Thyroid gland (tissue), 4 donors: Measurements from ENCODE around the gene ATP6V1G2.

ENCODE experiments used
- CTCF ChIP-seq, 6 experiments: fragments of 200-600 bp in 3 of 6; fragments of 450-650 bp in 3 of 6; sonication (generic) in 3 of 6; IDR thresholded peaks; one replicate each; pipeline ENCODE4 v1.5.1; 2016 to 2019; ENCODE audit warnings: antibody characterized with exemption in 6 of 6, mild to moderate bottlenecking in 2 of 6, inconsistent platforms in 1 of 6, moderate library complexity in 1 of 6
- POLR2A ChIP-seq, 2 donors: fragments of 450-650 bp; IDR thresholded peaks; one replicate each; pipeline ENCODE4 v1.6.1; 2017; ENCODE audit warnings: antibody characterized with exemption in 2 of 2, mild to moderate bottlenecking in 2 of 2, moderate library complexity in 1 of 2

- TF ChIP-seq POLR2A (IDR thresholded peaks at IDR 0.05) (no peak), CTCF (IDR thresholded peaks at IDR 0.05) (no peak)
Observed at GRCh38 chr6:31540640-31541039, 5.8 kb downstream of the ATP6V1G2 start.
